Measurements from ENCODE around the gene GSTT2B. TPM values are rescaled to one million over a fixed set of nuclear protein-coding genes. Genes with fewer than 3 reads are reported as not detected.
"Not testable (repeated sequence)": the region's sequence is repeated elsewhere in the genome, so short reads cannot be mapped to it uniquely, and the experiment has no call there.

GSTT2B gene
- total RNA-seq, 2 experiments from 2014 or later = not detected

DNA sequence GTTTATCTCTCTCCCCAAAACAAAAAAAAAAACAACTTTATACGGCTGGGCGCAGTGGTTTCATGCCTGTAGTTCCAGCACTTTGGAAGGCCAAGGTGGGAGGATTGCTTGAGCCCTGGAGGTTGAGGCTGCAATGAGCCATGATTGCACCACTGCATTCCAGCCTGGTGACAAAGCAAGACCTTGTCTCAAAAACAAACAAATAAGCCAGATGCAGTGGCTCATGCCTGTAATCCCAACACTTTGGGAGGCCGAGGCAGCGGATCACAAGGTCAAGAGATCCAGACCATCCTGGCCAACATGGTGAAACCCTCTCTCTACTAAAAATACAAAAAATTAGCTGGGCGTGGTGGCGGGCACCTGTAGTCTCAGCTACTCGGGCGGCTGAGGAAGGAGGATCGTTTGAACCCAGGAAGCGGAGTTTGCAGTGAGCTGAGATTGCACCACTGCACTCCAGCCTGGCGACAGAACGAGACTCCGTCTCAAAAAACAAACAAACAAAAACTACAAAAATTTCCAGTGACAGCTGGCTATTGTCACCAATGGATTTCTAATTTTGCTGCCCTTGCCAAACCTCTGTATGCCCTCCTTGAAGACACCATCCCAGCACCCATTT is 39.3 kb downstream of the GSTT2B start:
- H3K4me3 Mint-ChIP-seq; H3K4me1 Mint-ChIP-seq (ENCODE audit: low read depth); H3K9me3 Mint-ChIP-seq; DNase-seq; intact Hi-C loops (cut with micrococcal nuclease); H3K27ac Mint-ChIP-seq; H3K27me3 Mint-ChIP-seq (ENCODE audit: low read depth); CTCF ChIA-PET: not testable (repeated sequence)
- H3K36me3 Mint-ChIP-seq (ENCODE audit: low read depth) = peaks cover 26% of the 10 kb centered on the region

DNA sequence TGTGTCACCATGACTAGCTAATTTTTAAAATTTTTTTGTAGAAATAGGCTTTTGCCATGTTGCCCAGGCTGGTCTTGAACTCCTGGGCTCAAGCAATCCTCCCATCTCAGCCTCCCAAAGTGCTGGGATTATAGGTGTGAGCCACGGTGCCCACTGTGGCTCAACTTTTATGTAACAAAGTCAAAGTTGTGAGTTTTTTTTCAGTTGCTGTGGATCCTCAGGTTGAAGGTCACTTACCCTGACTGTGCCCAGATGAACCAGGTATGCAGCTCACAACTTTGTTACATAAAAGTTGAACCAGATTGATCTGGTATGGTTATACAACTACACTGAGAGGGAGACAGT is 40.8 kb downstream of the GSTT2B start:
- H3K4me3 Mint-ChIP-seq; DNase-seq; H3K27ac Mint-ChIP-seq; H3K27me3 Mint-ChIP-seq (ENCODE audit: low read depth); H3K4me1 Mint-ChIP-seq (ENCODE audit: low read depth); intact Hi-C loops (cut with micrococcal nuclease); H3K9me3 Mint-ChIP-seq: not testable (repeated sequence)
- CTCF ChIA-PET = interaction anchor here (0.6 to 1.4 kb wide), 2 partner anchors 26 to 980 kb away, joined by 3 to 5 read pairs; partner anchors contain the start of gene MIF
- H3K36me3 Mint-ChIP-seq (ENCODE audit: low read depth) = peaks cover 16% of the 10 kb centered on the region

GRCh38 chr22:23915290-23915689 is 45.7 kb downstream of the GSTT2B start:
- Mint-ChIP-seq H3K27me3 (ENCODE audit: low read depth) (no peaks in the 10 kb centered on the region), H3K36me3 (ENCODE audit: low read depth) (peaks cover 1% of the 10 kb centered on the region), H3K4me3 (no peak overlapping the region), H3K4me1 (ENCODE audit: low read depth) (peaks cover 24% of the 10 kb centered on the region), H3K27ac (no peak overlapping the region), H3K9me3 (no peaks in the 10 kb centered on the region)
- intact Hi-C loops (cut with micrococcal nuclease) = no loop called here
- DNase-seq = no peak
- CTCF ChIA-PET = no interaction called here

DNA sequence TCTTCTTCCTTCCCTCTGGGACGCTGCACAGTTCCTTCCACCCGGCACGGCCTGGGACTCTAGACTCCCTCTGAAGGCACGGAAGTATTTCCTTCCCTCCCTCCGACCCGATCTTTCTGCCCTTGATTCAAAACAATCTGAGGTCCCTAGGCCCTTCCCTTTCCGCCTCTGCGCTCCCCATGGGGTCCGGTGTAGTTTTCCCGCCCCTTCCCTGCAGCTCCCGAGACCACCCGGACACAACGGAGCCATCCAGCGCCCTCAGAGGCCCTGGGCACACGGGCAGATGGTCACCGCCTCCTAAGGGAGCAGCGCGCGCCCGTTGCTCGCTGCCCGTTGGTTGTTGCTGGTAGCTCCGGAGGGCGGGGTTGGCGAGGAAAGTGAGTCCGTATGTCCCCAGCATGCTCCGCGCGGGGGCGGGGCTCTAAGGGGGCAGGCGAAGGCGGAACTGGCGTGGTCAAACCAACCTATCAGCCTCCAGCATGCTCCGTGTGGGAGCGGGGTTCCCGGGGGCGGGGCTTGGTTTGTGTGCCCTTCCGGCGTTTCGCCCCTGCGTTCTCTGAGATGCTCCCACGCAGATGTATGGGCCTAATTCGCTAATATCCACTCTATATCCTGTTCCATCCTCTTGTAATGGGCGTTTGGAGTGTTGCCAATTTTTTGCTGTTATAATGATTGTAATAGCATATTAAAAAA is 47.2 kb downstream of the GSTT2B start:
- intact Hi-C loops (cut with micrococcal nuclease) = loop anchor here (1.0 kb wide), 5 partner anchors 20 to 641 kb away; partner anchors contain the start of genes DERL3, GUCD1, MIF and SNRPD3
- no peaks in the 10 kb centered on the region for H3K9me3 Mint-ChIP-seq
- H3K4me1 Mint-ChIP-seq (ENCODE audit: low read depth) = peaks cover 24% of the 10 kb centered on the region
- H3K36me3 Mint-ChIP-seq (ENCODE audit: low read depth) = peaks cover 1% of the 10 kb centered on the region
- H3K4me3 Mint-ChIP-seq = peak overlapping the region; percentile 99
- DNase-seq = peak; percentile 100
- no peaks in the 10 kb centered on the region for H3K27me3 Mint-ChIP-seq (ENCODE audit: low read depth)
- H3K27ac Mint-ChIP-seq = peak overlapping the region; percentile 99
- CTCF ChIA-PET = interaction anchor here (0.6 to 2.0 kb wide), 2 partner anchors 20 to 1511 kb away, joined by 3 to 11 read pairs; partner anchors contain the start of gene MIF

DNA sequence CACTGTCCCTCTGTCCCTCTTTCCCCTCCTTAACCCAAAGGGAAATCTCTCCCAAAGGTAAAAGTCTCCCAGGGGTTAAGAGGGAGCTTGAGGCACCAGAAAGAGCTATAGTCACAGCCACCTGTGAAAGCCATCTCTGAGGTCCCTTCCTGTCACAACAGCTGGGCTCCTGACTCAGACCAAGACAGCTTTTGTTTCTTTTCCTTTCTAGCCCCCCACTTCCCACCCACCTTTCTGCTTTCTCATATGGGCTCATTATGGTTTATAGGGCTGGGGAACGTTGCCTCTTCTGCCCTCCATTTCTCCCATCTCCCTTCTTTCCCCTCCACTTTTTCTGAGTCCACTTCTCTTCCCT is 47.7 kb downstream of the GSTT2B start:
- Mint-ChIP-seq H3K36me3 (ENCODE audit: low read depth) (peaks cover 1% of the 10 kb centered on the region), H3K27me3 (ENCODE audit: low read depth) (no peaks in the 10 kb centered on the region), H3K4me3 (peak overlapping the region; percentile 99), H3K27ac (peak overlapping the region; percentile 99), H3K9me3 (no peaks in the 10 kb centered on the region), H3K4me1 (ENCODE audit: low read depth) (peaks cover 24% of the 10 kb centered on the region)
- CTCF ChIA-PET = interaction anchor here (0.8 to 2.0 kb wide), 2 partner anchors 19 to 45 kb away, joined by 3 to 11 read pairs; partner anchors contain the start of gene MIF
- intact Hi-C loops (cut with micrococcal nuclease) = no loop called here
- peak; percentile 68 for DNase-seq

- Mint-ChIP-seq H3K4me3 (no peak overlapping the region), H3K36me3 (ENCODE audit: low read depth) (peaks cover 1% of the 10 kb centered on the region), H3K27me3 (ENCODE audit: low read depth) (no peaks in the 10 kb centered on the region), H3K27ac (no peak overlapping the region), H3K9me3 (no peaks in the 10 kb centered on the region), H3K4me1 (ENCODE audit: low read depth) (peaks cover 24% of the 10 kb centered on the region)
- intact Hi-C loops (cut with micrococcal nuclease) = no loop called here
- CTCF ChIA-PET = interaction anchor here (0.7 to 2.0 kb wide), 5 partner anchors 18 to 611 kb away, joined by 3 to 11 read pairs (median 3); partner anchors contain the start of gene MIF
- no peak for DNase-seq
These were observed 48.6 kb downstream of the GSTT2B start for GRCh38 chr22:23912293-23912903.

GRCh38 chr22:23911318-23911980 is 49.5 kb downstream of the GSTT2B start:
- H3K27me3 Mint-ChIP-seq (ENCODE audit: low read depth) = no peaks in the 10 kb centered on the region
- intact Hi-C loops (cut with micrococcal nuclease) = no loop called here
- no peaks in the 10 kb centered on the region for H3K9me3 Mint-ChIP-seq
- peaks cover 24% of the 10 kb centered on the region for H3K4me1 Mint-ChIP-seq (ENCODE audit: low read depth)
- H3K27ac Mint-ChIP-seq = peak overlapping the region; percentile 16
- H3K36me3 Mint-ChIP-seq (ENCODE audit: low read depth) = peaks cover 1% of the 10 kb centered on the region
- CTCF ChIA-PET = no interaction called here
- DNase-seq = no peak
- no peak overlapping the region for H3K4me3 Mint-ChIP-seq

- Mint-ChIP-seq H3K4me3 (no peak overlapping the region), H3K36me3 (ENCODE audit: low read depth) (peaks cover 1% of the 10 kb centered on the region), H3K9me3 (no peaks in the 10 kb centered on the region), H3K27me3 (ENCODE audit: low read depth) (no peaks in the 10 kb centered on the region), H3K4me1 (ENCODE audit: low read depth) (peaks cover 21% of the 10 kb centered on the region), H3K27ac (no peak overlapping the region)
- CTCF ChIA-PET = no interaction called here
- no peak for DNase-seq
- intact Hi-C loops (cut with micrococcal nuclease) = no loop called here
These were observed 50.4 kb downstream of the GSTT2B start for GRCh38 chr22:23910496-23911190.

- Mint-ChIP-seq H3K4me3 (no peak overlapping the region), H3K4me1 (ENCODE audit: low read depth) (peaks cover 10% of the 10 kb centered on the region), H3K27me3 (ENCODE audit: low read depth) (no peaks in the 10 kb centered on the region), H3K9me3 (no peaks in the 10 kb centered on the region), H3K36me3 (ENCODE audit: low read depth) (peaks cover 1% of the 10 kb centered on the region), H3K27ac (no peak overlapping the region)
- intact Hi-C loops (cut with micrococcal nuclease) = no loop called here
- no peak for DNase-seq
- CTCF ChIA-PET = interaction anchor here (0.9 kb wide), 1 partner anchor 15 kb away, joined by 3 read pairs; the partner anchor contains the start of gene MIF
These were observed 51.6 kb downstream of the GSTT2B start for GRCh38 chr22:23909296-23909898.

- CTCF ChIA-PET = interaction anchor here (1.6 kb wide), 1 partner anchor 14 kb away, joined by 5 read pairs; the partner anchor contains the start of gene MIF
These were observed 52.3 kb downstream of the GSTT2B start for GRCh38 chr22:23908587-23909205.

GRCh38 chr22:23907423-23907822 is 53.6 kb downstream of the GSTT2B start:
- H3K4me3 Mint-ChIP-seq; DNase-seq; H3K27ac Mint-ChIP-seq; H3K27me3 Mint-ChIP-seq (ENCODE audit: low read depth); H3K36me3 Mint-ChIP-seq (ENCODE audit: low read depth); H3K4me1 Mint-ChIP-seq (ENCODE audit: low read depth); H3K9me3 Mint-ChIP-seq; intact Hi-C loops (cut with micrococcal nuclease): not testable (repeated sequence)
- CTCF ChIA-PET = interaction anchor here (1.6 kb wide), 1 partner anchor 13 kb away, joined by 5 read pairs; the partner anchor contains the start of gene MIF

More at GRCh38 chr22:23908587-23909205, 52.3 kb downstream of the GSTT2B start:
- Mint-ChIP-seq H3K4me3 (no peak overlapping the region), H3K36me3 (ENCODE audit: low read depth) (peaks cover under 1% of the 10 kb centered on the region), H3K27me3 (ENCODE audit: low read depth) (no peaks in the 10 kb centered on the region), H3K4me1 (ENCODE audit: low read depth) (peaks cover 8% of the 10 kb centered on the region), H3K27ac (no peak overlapping the region), H3K9me3 (no peaks in the 10 kb centered on the region)
- no peak for DNase-seq
- intact Hi-C loops (cut with micrococcal nuclease) = no loop called here
